AG20443 (cell line): Measurements from ENCODE around the gene H6PD.

ENCODE experiments used
- DNase-seq: peaks from one replicate; pipeline ENCODE4 v3.0.0; 2012; ENCODE audit warnings: low spot score, mixed read lengths

H6PD gene

DNA sequence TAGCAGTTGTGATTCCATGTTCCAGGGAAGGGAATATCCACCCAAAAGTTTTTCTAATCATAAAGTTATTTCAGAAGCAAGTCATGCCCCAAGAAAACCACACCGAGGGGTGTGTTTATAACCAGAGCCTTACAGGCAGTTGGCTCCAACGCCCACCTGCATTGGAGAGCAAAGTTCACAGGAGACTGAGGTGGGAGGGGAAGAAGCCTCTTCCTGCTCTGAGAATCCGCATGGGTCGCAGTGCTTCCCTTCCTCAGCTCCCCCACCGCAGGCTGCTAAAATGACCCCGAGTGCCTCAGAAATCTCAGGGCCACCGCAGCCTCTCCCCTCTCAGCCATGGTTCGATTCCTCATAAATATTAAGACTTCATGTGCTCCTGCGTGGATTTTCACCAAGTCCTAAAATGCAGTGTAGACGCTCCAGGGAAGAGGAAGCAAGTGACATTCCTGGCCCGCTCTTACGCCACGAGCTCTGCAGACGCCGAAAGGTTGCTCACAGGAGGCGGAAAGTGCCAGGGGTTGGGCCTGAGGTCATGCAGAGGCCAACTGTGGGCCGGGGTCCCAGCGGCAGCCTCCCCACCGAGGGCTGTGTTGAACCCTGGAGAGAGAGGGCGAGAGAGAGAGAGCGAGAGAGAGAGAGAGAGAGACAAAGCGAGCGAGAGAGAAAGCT lies 44.7 kb downstream of the H6PD start:
- DNase-seq, result no peak

DNA sequence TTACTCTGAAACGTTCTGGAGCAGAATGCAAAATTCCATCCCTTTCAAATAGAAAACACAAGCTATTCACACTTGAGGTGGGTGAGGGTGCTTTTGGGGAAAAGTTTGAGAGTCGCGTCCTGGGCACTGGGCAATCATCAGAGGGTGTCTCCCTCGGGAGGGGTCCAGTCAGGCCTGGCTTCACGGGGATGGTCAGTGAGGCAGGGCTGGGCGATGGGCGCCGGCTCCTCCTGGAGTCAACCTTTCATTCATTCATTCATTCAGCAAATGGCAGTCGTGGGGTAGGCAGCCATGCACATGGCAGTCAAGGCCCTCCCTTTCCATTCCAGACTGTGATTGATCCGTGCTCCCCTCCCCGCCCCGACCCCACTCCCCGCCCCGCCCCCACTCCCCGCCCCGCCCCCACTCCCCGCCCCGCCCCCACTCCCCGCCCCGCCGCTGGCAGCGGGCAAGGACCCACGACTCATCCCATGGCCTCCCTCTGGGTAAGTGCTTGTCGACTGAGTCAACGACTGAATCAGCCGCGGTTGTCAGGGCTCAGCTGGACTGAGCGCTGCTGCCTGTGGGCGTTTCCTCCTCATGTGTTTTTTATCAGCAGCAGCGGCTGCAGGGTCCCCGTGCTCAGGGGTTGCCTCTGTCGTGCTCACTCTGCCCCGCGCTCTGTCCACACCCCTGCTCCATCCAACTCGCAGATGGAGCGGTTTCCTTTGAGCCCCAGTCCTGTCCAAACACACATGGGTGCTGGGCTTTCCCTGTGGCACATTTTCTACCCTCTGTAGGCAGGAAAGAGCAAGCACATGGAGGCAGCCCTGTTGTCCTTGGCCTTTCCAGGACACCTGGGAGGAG lies 45.7 kb downstream of the H6PD start:
- DNase-seq, result peak; percentile 97

DNA sequence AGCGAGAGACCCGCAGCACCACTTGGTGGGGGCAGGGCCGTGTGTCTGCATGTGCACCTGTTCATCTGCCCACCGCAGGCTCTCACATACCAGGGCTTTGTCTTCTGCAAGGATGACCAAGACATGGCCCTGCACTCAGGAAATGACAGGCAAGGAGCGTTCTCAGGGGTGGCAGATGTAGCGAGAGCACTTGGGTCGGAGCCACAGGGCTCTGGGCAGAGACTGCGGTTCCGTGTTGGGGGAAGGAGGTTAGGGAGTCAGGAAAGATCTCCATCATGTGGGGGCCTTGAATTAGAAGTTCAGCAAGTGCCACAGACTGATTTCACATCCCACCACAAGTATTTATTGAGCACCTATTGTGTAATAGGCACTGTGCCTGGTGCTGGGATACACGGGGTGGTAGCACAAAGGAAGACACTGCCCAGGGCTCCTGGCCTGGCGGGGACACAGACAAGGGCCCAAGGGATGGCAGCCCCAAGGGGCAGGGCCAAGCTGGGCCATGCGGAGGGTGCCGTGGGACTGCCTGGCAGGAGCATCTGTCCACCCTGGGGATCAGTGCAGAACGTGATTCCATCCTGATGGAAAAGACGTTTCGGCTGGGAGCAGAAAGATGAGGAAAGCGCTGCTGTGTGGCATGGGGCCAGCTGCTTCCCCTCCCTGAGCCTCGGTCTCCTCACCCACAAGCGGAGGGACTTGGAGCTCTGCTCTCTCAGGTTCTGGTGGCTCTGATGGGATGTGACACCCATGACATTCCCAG lies 46.7 kb downstream of the H6PD start:
- peak; percentile 53 for DNase-seq

DNA sequence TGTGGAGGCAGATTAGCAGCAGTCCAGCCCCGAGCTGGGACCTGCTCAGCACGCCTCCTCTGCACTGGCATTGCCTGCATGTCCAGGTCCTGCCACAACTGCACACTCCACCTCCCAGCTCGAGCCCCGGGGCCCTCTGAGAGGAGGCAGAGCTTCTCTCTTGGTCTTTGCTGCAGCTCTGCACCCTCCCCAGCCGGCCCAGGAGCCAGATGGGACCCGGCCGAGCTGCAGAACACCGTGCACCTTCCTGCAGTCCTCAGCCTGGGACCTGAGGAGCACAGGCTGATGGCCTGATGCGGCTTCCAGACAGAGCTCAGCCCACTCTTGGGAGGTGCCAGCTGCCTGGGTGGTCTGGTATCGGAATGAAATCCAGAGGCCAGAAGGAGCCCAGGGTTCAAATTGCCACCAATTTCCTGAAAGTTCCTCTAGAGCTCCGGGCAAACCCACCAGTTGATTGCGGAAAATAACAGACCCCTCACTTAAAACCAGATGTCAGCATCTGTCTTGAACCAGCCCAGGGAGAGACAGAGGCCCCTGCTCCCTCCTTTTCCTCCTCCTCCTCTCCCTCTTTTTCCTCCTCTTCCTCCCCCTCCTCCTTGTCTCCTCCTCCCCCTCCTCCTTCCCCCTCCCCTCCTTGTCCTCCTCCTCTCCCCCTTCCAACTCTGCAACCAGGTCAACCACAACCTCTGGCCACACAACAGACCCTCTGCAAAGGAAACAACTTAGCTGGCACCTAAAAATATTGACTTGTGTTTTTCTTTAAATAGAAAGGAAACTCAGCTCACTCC lies 47.5 kb downstream of the H6PD start:
- DNase-seq, result peak; percentile 33

DNA sequence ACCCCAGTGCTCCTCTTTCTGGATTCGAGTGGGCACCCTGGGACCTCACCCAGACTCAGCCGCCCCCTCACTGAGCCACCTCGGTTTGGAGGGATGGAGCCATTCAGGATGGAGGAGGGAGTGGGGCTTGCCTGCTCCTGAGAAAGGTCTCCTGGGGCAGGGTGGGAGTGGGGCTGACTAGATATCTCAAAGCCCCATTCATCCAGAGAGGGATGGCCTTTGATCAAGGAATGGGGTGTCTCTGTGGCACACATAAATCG lies 48.1 kb downstream of the H6PD start:
- no peak for DNase-seq

DNA sequence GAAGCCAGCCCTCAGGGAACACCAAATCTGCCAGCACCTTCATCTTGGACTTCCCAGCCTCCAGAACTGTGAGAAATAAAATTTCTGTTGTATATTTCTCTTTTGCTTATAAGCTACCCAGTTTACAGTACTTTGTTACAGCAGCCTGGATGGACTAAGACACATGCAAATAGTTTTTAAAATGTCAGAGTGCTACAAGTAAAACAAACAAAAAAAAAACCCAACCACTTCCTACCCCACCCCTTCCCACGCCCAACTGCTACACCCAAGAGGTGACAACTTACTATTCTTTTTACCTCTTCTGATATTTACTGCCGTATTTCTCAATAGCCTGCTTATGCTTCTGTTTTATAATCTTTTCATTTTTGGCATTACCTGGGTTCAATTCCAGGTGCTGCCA lies 49.5 kb downstream of the H6PD start:
- no peak for DNase-seq

DNA sequence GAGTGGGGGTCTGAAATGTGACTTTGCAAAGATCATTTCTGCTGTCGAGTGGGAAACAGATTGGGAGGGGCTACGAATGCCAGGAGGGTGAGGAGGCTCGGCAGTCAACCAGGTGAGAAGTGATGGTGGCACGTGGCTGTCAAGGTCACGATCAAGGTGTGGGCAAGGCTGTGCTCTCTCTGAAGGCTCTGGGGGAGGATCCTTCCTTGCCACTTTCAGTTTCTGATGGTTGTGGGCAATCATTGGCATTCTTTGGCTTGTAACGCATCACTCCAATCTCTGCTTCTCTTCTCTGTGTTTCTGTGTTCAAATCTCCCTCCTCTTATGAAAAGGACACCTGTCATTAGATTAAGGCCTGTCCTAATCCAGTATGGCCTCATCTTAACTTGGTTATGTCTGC lies 52.0 kb downstream of the H6PD start:
- no peak for DNase-seq

DNA sequence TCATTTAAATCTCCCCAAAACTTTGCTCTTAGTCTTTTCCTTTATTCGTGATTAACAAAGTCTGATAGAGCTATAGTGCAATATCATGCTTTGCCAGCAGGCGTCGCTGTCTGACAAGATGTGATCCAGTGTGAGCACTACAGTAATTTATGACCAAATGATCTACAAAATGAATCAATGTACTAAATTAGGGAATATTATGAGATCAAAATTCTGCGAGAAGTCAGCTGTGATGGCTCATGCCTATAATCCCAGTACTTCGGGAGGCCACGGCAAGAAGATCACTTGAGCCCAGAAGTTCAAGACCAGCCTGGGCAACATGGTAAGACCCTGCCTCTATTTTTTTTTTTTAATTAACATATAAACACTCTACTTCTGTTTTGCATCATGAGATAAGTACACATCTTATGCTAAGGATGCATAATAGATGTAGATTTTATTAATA lies 54.5 kb downstream of the H6PD start:
- DNase-seq, result peak; percentile 29

DNA sequence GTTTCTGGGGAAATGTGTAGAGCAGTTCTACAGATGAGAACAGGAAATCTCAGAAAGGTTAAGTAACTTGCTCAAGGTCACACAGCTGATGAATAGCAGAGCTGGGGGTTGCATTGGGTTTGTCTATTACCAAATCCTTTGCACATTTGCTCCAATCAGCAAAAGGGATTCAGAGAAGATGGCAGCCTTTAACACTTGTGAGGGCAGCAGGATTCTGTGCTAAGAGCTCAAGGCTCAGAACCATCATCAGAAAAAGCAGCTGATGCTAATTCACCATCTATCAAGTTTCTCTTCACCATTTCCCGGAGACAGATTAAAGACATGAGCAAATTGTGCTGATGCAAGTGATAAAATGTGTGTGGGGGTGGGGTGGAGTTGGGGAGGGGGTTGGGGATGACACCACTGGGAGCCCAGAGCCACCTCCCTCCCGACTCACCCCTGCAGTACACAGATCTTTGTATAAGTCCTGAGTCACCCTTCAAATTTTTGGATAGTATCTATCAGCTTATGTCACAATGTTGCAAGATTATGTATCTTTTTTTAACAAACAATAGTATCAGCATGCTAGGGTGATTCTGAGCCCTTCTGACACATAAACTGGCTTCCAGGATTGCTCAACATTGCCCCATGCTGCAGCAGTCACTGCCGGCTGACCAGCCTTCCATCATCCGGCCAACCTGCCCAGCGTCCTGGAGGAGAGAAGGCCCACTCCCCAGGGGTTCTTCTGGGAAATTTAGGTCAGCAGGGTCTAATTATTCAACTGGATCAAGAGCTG lies 55.3 kb downstream of the H6PD start:
- DNase-seq, result peak; percentile 68

DNA sequence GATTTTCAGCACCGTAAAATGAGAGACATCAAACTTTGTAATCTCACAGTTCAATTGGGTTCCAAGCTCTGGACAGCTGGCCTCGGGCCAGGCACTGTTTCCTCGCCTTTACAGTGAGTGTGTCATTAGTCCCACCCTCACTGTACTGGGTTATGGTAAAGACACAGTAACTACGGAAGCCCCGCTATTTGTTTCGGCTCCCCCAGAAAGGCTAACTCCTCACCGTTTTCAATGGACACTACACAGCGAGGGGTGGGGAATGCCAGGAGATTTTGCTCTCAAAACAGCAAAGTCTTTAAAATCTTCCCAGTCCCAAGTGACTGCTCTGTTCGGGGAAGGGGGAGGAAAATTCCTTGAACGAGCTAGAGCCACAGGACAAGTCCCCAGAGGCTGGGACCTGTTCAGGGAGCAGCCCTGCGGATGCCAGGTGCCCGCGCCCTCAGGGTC lies 57.4 kb downstream of the H6PD start:
- DNase-seq, result no peak

DNA sequence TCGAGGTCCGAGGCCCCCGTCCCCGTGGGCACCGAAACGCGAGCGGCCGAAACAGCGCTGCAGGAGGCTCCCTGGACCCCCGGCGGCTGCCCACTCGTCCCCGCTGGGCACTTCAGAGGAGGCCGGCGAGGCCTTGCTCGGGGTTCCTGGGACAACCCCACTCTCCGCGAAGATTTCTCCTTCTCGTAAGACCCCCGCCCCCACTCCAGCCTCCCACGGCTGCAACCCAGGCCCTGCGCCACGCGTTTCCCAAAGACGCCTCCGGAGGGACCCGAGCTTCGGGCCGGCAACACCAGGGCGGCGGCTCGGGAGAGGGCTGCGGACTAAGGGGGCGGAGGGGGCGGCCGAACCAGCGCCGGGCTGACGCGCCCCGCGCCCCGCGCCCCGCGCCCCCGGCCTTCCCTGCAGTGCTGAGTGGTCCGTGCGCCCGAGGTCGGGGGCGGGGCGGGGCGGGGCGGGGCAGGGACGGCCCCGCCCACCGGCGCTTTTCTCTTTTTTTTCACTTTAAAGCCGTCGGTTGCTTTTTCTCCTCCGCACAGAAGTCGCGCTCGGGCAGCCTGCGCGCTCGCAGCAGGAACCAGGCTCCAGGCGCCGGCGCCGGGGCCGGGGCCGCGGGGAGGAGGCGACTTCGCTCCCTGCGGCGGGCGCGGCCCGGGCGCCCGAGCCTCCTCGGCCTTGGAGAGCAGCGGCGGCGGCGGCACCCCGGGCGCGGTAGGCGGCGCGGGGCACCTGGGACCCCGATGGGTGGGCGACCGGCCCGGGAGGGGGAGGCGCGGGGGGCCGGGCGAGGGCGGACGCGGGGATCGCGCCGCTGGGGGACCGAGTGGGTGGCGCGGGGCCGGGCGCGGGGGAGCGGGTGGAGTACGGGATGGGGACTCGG lies 58.0 kb downstream of the H6PD start, which contains the start of gene SPSB1:
Gene SPSB1, plus strand, starts transcription at position 534 of the 880 bp plus-strand sequence. CDS start 62,998 bp downstream, outside the sequence.
- peak; percentile 81 for DNase-seq

DNA sequence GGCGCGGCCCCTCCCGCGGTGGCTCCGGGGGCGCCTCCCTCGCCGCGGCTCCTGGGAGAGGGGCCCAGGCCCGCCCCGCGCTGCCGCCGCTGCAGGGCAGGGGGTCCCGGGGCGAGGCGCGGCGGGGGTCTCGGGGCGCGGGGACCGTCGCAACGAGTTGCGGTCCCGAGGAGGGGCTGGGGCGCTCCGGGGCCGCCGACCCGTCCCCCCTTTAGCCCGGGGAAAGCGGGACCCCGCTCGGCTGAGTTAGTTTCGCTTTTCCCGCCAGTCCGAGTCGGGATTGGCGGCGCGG lies 58.6 kb downstream of the H6PD start:
- no peak for DNase-seq

DNA sequence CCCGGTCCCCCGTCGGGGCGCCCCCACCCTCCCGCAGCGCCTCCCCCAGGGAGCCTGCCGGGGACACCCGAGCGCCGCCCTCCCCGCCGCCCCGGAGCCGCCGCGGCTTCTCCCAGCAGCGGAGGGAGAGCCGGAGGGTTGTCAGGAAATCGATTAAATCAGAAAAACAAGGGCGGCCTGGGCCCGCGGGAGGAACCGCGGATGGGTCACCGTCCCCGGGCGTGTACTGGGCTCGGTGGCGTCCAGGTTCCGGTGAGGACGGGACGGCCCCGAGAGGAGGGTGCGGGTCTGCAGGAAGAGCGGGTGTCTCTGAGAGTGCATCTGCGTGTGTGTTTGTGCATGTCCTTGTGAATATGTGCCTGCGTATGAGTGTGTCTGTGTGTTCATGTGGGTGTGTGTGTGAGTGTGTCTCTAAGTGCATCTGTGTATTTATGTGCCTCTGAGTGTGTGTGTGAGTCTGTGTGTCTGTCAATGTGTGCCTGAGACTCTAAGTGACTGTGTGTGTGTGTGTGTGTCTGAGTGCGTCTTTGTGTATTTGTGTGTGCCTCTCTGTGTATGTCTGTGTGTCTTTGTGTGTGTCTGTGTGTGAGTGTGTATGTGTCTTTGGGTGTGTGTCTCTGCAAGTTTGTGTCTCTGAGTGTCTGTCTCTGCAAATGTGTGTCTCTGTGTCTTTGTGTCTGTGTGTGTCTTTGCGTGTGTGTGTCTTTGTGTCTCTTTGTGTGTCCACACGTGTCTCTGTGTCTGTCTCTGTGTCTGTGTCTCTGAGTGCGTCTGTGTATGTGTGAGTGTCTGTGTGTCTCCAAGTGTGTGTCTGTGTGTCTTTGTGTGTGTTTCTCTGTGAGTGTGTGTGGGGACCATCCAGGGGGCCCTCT lies 59.2 kb downstream of the H6PD start:
- peak; percentile 52 for DNase-seq

DNA sequence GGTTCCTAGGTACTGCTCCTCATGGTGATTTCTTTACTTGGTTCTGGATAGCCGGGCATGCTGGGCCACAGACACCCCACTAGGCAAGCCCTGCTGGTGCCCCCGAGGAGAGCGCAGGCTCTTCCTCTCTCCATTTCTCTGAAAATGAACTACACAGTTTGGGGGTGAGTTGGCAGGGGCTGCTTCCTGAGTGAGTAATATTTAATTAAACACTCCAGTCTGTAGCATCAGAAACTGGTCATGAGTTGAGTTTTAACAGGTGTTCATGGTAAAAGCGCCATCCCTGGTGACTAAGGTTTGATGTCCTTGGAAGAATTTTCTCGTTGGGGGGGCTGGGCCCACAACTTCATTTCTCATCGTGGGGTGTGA lies 59.8 kb downstream of the H6PD start:
- DNase-seq, result peak; percentile 37

DNA sequence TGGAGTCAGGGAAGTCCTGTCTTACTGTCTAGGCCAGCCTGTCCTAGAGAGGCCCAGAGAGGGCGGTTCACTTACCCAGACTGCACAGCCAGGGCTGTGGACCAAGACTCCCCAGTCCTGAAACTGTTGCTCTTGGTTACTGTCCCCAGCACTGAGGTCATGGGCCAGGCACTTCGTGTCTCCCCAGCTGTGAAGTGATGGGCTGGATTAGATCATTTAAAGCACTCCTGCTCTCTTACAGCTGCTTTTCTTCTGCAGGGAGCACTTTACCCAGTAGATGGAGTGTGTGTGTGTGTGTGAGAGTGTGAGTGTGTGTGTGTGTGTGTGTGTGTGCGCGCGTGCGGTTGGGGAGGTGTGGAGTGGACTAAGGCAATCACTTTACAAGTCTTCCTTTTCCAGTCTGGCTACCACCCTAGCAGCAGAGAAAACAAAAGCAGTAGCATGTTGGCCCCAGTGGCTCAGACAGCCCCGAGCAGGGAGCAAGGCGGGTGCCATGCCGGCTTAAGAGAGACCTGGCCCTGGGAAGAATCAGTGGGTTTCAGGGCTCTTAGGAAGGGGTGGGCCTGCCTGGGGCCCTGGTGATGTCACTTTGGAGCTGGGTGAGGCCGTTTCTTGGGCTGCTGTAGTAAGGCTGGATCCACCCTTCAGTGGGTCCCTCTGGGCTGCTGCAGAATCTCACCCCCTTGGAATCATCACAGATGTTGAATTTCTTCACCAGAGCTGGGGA lies 60.5 kb downstream of the H6PD start:
- DNase-seq, result peak; percentile 64

DNA sequence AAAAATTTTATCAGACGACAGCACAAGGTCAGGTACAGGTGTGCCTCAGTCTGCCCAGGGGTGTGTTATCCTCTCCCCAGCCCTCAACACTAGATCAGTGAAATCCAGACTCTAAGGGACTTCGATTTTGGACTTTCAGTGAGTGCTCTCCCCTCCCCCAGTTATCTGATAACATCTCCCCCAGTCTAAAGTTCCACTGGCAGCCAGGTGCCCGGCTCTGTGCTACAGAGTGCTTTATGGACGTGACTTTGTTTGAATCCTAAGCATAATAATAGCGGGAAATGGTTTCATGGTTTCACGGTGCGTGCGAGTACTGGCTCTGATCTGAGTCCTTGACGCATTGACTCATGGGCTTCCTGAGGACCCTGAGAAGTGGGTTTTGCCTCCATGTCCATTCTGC lies 61.3 kb downstream of the H6PD start:
- DNase-seq, result no peak

DNA sequence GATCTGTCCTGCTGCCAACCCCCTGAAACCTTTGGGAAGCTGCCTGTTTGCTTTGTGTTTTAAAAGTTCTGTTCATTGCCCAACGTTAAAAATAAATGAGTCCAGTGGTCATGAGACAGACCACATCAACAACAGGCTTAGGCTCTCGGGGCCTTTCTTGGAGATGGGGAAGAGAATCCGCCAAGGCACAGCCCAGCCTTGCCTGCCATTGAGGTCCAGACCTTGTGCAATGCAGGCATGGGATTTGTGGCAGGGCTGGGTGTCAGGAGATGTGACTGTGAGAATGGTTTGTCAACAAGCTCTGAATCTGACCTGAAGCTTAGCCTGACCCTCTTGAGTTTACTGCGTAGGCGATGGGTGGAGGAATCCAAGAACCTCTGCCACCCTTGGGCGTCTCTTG lies 62.3 kb downstream of the H6PD start:
- DNase-seq, result no peak

DNA sequence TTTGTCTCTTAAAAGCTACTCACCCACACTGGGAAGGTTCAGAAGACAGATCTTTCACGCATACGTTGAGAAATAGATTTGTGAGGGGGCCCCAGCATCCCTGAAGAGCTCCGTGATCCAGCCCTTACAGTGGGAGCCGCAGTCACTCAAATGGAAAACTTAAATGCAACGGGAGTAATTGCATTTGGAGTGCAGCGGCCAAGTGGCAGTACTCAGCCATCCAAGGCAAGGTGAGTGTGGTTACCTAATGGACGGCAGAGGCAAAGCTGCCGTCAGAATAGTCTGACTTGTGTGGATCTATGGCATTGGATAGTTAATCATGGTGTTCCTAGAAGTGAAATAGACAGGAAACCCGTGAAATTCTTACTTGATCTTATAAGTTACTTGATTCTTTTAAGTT lies 63.3 kb downstream of the H6PD start:
- no peak for DNase-seq

DNA sequence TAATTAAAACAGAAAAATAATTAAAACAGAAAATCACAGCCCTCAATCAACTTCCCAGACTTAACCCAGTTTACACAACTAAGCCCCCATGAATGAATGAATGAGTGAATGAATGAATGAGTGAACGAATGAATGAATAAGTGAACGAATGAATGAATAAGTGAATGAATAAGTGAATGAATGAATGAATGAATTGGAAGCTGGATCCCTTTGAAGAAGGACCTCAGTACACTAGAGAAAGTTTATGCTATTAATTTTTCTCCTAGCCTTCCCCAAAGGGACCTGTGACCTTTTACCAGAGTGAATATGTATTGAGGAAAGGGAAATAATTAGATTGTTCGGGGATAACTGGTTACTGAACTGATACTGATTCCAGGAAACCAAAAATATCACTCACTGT lies 63.7 kb downstream of the H6PD start:
- no peak for DNase-seq
